ENCODE measurements around the gene ANAPC5. TPM values are rescaled to one million over a fixed set of nuclear protein-coding genes. Genes with fewer than 3 reads are reported as not detected.
"Not testable (repeated sequence)": the region's sequence is repeated elsewhere in the genome, so short reads cannot be mapped to it uniquely, and the experiment has no call there.

The ANAPC5 gene
- total RNA-seq, 4 donors from 2014 or later, result 84.1 to 128 (median 91.8) TPM

DNA sequence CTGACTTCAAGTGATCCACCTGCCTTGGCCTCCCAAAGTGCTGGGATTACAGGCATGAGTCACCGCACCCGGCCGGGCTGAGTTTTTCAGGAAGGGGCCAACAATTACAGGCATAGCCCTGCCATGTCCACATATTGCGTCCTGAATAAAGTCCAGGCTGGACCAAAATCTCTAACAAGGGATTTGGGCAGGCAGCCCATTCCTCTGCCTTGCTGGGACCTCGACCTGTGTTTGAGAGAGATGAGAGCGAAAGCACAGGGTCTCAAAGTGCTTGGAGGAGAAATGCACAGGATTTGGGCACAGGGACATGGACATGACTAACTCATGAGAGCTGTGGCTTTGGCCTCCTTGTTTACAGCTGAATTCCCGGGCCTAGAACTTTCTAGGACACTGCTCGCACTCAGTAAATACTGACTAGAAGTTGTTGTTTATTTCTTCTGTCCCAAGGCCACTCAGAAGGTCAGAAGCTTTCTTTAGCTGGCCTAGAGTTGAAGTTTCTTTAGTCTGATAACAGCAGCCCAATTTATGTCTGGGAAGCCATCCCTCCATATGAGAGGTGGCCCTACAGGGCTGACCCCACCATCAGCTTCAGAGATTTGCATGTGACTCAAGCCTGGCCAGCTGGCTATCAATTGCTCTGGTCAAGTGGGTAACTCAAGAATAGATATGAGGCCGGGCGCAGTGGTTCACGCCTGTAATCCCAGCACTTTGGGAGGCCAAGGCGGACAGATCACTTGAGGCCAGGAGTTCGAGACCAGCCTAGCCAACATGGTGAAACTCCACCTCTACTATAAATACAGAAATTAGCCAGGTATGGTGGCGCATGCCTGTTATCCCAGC, 67.4 kb downstream of the ANAPC5 start:
- intact Hi-C loops (cut with DNase I; ENCODE audit: low total_unique reads), result no loop called here
- peak overlapping the region in 3 of 4 donors; percentile 10 to 43 (median 30) for H3K27ac ChIP-seq
- in situ Hi-C loops (cut with MboI; ENCODE audit: low sequenced_read_pairs in 4 of 4), result no loop called here

DNA sequence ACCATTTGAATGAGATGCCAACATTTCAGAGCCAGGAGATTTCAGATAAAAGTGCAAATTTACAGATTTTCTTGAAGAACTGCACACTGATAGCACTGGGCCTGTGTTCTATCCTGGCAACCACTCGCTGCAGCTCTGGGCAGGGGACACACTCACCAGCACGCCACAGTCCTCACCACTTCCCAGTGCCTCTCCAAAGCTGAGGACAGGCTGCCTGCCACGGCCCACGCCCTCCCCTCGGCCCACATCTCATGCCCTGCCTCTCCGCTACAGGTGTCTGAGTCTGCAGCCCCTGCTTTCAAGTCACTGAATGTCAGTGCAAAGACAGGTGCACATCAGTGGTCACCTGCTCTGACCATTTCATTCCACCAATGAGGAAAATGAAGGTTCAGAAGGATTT, 68.4 kb downstream of the ANAPC5 start:
- Histone ChIP-seq H3K36me3 (no peaks in the 10 kb centered on the region), H3K4me1 (peaks cover 0 to 18% of the 10 kb centered on the region in 2 donors), H3K4me3 (no peak overlapping the region), H3K9me3 (no peaks in the 10 kb centered on the region), H3K27me3 (no peaks in the 10 kb centered on the region), H3K27ac (no peak overlapping the region)
- TF ChIP-seq, protein P1, sequence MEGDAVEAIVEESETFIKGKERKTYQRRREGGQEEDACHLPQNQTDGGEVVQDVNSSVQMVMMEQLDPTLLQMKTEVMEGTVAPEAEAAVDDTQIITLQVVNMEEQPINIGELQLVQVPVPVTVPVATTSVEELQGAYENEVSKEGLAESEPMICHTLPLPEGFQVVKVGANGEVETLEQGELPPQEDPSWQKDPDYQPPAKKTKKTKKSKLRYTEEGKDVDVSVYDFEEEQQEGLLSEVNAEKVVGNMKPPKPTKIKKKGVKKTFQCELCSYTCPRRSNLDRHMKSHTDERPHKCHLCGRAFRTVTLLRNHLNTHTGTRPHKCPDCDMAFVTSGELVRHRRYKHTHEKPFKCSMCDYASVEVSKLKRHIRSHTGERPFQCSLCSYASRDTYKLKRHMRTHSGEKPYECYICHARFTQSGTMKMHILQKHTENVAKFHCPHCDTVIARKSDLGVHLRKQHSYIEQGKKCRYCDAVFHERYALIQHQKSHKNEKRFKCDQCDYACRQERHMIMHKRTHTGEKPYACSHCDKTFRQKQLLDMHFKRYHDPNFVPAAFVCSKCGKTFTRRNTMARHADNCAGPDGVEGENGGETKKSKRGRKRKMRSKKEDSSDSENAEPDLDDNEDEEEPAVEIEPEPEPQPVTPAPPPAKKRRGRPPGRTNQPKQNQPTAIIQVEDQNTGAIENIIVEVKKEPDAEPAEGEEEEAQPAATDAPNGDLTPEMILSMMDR (IDR thresholded peaks at IDR 0.05 in 4 of 5, conservative IDR thresholded peaks at IDR 0.05 in 1 of 5), result no peak
- no peak for TF ChIP-seq POLR2A (IDR thresholded peaks at IDR 0.05)
- ATAC-seq (no peak), DNase-seq (no peak)
- in situ Hi-C loops (cut with MboI; ENCODE audit: low sequenced_read_pairs in 4 of 4), result no loop called here
- intact Hi-C loops (cut with DNase I; ENCODE audit: low total_unique reads), result no loop called here

More for the DNA sequence above, 67.4 kb downstream of the ANAPC5 start:
- no peak for ATAC-seq
- H3K36me3 ChIP-seq, result no peaks in the 10 kb centered on the region
- H3K4me1 ChIP-seq, result peaks cover 0 to 12% of the 10 kb centered on the region in 2 donors
- H3K9me3 ChIP-seq, result no peaks in the 10 kb centered on the region
- no peak for DNase-seq
- no peaks in the 10 kb centered on the region for H3K27me3 ChIP-seq
- no peak overlapping the region for H3K4me3 ChIP-seq
- TF ChIP-seq, protein P1 (IDR thresholded peaks at IDR 0.05 in 4 of 5, conservative IDR thresholded peaks at IDR 0.05 in 1 of 5), result no peak
- no peak for TF ChIP-seq POLR2A (IDR thresholded peaks at IDR 0.05)

DNA sequence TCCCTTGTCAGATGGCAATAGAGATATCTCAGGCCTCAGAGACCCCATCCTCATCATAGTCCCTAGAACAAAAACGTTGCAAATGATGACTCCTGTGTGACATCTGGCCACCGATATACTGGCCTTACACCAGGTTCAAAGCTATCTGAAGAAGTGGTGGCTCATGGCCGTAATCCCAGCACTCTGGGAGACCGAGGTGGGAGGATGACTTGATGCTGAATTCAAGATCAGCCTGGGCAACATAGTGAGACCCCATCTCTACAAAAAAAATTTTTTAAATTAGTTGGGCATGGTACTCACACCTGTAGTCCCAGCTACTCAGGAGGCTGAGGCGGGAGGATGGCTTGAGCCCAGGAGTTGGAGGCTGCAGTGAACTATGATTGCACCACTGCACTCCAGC, 68.8 kb downstream of the ANAPC5 start:
- H3K4me3 ChIP-seq, result no peak overlapping the region
- intact Hi-C loops (cut with DNase I; ENCODE audit: low total_unique reads) (no loop called here), in situ Hi-C loops (cut with MboI; ENCODE audit: low sequenced_read_pairs in 4 of 4) (no loop called here)
- TF ChIP-seq, protein P1 (IDR thresholded peaks at IDR 0.05 in 4 of 5, conservative IDR thresholded peaks at IDR 0.05 in 1 of 5), result no peak
- TF ChIP-seq POLR2A (IDR thresholded peaks at IDR 0.05), result no peak
- no peak overlapping the region for H3K27ac ChIP-seq
- no peak for ATAC-seq
- H3K4me1 ChIP-seq, result peaks cover 0 to 21% of the 10 kb centered on the region in 2 donors
- H3K36me3 ChIP-seq, result no peaks in the 10 kb centered on the region
- DNase-seq, result no peak
- no peaks in the 10 kb centered on the region for H3K9me3 ChIP-seq
- H3K27me3 ChIP-seq, result no peaks in the 10 kb centered on the region

DNA sequence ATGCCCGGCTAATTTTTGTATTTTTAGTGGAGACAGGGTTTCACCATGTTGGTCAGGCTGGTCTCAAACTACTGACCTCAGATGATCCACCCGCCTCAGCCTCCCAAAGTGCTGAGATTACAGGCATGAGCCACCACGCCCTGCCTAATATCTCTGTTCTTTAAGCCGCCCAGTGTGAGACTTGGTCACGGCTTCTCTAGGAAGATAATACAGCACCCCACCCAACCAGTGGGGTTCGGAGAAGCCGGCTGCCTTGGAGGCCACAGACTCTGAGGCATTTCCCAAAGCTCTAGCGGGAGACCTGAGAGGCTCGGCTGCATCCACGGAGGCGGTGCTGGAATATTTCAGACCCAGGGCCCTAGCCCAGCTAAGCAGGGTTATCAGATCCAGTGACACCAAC, 69.3 kb downstream of the ANAPC5 start:
- H3K27ac ChIP-seq; H3K36me3 ChIP-seq; H3K27me3 ChIP-seq; intact Hi-C loops (cut with DNase I; ENCODE audit: low total_unique reads); ATAC-seq; H3K9me3 ChIP-seq; H3K4me3 ChIP-seq; DNase-seq; in situ Hi-C loops (cut with MboI; ENCODE audit: low sequenced_read_pairs in 4 of 4): not testable (repeated sequence)
- peaks cover 0 to 21% of the 10 kb centered on the region in 2 donors for H3K4me1 ChIP-seq

DNA sequence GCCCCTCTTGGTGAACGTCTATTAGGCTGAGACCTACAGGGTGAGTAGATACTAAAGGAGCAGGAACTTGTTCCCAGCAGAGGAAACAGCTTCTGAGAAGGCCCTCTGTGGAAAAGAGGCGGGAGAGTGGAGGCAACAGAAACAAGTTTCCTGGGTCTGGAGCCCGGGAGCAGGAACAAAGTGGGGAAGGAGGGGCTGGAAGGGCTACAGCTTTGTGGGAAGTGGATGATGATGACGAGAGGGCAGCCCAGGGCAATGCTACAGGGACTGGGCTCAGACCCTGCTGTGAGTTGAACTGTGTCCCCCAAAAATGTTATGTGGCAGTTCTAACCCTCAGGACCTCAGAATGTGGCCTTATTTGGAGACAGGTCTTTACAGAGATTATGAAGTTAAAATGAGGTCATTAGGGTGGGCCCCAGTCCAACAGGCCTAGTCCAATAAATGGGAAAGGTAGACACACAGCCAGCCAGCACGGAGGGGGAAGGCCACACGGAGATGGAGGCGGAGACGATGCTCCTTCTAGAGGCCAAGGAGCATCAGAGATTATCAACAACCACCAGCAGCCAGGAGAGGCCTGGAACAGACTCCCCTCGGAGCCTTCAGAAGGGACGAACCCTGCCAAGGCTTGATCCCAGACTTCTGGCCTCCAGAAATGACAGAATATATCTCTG, 70.0 kb downstream of the ANAPC5 start:
- no peaks in the 10 kb centered on the region for H3K9me3 ChIP-seq
- H3K27ac ChIP-seq, result no peak overlapping the region
- H3K4me3 ChIP-seq, result no peak overlapping the region
- no peak for ATAC-seq
- peaks cover 0 to 21% of the 10 kb centered on the region in 2 donors for H3K4me1 ChIP-seq
- TF ChIP-seq, protein P1 (IDR thresholded peaks at IDR 0.05 in 4 of 5, conservative IDR thresholded peaks at IDR 0.05 in 1 of 5), result no peak
- TF ChIP-seq POLR2A (IDR thresholded peaks at IDR 0.05), result no peak
- DNase-seq, result no peak
- in situ Hi-C loops (cut with MboI; ENCODE audit: low sequenced_read_pairs in 4 of 4), result no loop called here
- intact Hi-C loops (cut with DNase I; ENCODE audit: low total_unique reads), result no loop called here
- no peaks in the 10 kb centered on the region for H3K27me3 ChIP-seq
- H3K36me3 ChIP-seq, result no peaks in the 10 kb centered on the region

DNA sequence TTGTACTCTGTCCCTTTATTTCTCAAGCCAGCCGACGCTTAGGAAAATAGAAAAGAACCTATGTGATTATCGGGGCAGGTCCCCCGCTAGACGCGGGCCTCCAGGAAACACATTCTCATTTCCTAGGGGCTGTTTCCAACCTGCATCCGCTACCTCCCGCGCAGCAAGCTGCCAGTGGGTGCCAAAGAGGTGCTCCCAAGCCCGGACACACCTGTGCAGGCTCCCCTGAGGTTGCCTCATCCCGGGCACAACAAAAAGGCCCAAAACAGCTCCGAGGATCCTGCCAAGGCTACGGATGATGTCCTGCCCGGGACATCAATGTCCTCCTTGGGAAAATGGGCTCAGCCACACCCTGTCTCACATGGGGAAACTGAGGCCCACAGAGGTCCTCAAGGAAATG, 71.1 kb downstream of the ANAPC5 start:
- peaks cover 0 to 21% of the 10 kb centered on the region in 2 donors for H3K4me1 ChIP-seq
- in situ Hi-C loops (cut with MboI; ENCODE audit: low sequenced_read_pairs in 4 of 4); DNase-seq: not testable (repeated sequence)

DNA sequence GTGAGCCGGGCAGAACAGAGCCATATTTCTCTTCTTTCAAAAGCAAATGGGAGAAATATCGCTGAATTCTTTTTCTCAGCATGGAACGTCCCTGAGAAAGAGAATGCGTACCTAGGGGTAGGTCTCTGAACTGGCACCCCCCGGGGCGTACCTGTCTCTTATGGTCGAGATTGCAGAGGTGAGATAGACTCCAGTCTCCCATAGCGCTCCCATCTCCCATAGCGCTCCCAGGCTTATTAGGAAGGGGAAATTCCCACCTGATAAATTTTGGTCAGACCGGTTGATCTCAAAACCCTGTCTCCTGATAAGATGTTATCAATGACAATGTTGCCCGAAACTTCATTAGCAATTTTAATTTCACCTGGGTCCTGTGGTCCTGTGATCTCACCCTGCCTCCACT, 71.7 kb downstream of the ANAPC5 start:
- H3K9me3 ChIP-seq; ATAC-seq; H3K4me3 ChIP-seq; H3K27ac ChIP-seq; H3K27me3 ChIP-seq; intact Hi-C loops (cut with DNase I; ENCODE audit: low total_unique reads); in situ Hi-C loops (cut with MboI; ENCODE audit: low sequenced_read_pairs in 4 of 4); H3K36me3 ChIP-seq; DNase-seq: not testable (repeated sequence)
- H3K4me1 ChIP-seq, result peaks cover 0 to 21% of the 10 kb centered on the region in 2 donors

More for the DNA sequence above, 71.1 kb downstream of the ANAPC5 start:
- H3K27ac ChIP-seq; H3K9me3 ChIP-seq; H3K36me3 ChIP-seq; H3K4me3 ChIP-seq; intact Hi-C loops (cut with DNase I; ENCODE audit: low total_unique reads); H3K27me3 ChIP-seq; ATAC-seq: not testable (repeated sequence)
